GM18909 (cell line): Measurements from ENCODE around the gene ARPP21.

Experiments used
- ATAC-seq: cut with Tn5 transposase; IDR thresholded peaks from one replicate; pipeline ENCODE4 v1.9.1; 2021; ENCODE audit warnings: mild to moderate bottlenecking; ENCODE audit not compliant: unreplicated experiment, poor library complexity

ARPP21 gene

DNA sequence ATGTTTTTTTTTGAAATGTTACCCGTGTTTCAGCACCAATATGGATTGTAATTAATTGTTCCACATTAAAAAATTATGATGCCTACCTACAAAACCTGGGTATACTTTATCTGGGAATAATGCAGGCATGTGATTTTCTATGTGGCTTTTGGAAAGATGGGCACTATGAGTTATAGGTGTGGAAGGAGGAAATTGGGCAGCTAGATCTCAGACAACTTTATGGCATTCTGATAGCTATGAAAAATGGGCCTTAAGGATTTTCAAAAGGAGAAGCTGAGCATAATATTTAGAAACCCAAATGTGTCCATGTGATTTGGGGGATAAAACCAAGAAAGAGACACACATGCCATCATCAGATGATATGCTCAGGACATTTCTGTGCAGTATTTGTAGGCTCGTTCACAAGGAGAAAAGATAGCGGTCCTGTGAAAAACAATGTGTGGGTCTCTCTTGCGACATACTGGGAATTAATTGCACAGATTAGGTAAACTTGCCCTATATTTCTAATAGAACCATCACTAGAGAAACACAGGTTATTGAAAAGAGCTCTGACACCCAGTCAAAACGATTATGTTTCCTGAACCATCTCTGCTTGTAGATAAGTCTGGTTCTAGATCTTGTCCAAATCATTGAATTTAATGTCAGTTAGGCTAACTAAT is 35.3 kb downstream of the ARPP21 start:
- ATAC-seq = no peak

GRCh38 chr3:35675206-35675605 is 35.9 kb downstream of the ARPP21 start:
- no peak for ATAC-seq

DNA sequence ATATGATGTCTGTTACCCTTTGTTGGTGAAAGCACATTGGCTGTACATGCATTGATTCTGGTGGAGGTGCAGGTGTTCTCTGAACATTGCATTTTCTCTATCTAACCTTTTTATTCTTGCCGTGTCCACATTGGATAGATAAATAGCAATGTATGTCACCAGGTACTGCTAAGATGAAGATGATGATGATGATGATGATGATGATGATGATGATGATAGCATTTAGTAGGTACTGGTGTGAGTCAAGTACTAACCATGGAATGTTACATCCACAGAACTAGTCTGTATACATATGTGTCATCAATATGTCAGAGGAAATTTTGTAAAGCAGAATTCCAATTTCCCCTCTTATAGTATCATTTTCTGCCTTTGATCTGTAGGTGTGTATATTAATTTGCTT is 36.3 kb downstream of the ARPP21 start:
- no peak for ATAC-seq

DNA sequence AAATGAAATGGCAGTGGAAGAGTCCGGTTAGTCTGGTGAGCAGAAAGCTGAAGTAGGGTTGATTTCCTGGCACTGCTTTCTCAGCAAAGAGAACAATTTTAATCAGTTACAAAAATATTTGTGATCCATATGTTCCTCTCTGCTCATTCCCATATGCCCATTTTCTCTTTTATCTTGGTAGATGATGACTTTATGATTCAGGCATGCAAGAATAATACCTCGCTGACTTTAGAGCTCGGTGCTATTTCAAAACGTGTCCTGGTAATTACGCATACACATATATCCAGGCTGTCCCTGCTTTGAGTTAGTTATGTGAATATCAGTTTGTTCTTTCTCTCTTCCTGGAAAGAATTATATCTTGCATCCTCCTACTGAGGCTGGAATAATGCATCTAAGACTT is 38.5 kb downstream of the ARPP21 start:
- no peak for ATAC-seq

- ATAC-seq = no peak
Observed at GRCh38 chr3:35678643-35679161, 39.4 kb downstream of the ARPP21 start.

DNA sequence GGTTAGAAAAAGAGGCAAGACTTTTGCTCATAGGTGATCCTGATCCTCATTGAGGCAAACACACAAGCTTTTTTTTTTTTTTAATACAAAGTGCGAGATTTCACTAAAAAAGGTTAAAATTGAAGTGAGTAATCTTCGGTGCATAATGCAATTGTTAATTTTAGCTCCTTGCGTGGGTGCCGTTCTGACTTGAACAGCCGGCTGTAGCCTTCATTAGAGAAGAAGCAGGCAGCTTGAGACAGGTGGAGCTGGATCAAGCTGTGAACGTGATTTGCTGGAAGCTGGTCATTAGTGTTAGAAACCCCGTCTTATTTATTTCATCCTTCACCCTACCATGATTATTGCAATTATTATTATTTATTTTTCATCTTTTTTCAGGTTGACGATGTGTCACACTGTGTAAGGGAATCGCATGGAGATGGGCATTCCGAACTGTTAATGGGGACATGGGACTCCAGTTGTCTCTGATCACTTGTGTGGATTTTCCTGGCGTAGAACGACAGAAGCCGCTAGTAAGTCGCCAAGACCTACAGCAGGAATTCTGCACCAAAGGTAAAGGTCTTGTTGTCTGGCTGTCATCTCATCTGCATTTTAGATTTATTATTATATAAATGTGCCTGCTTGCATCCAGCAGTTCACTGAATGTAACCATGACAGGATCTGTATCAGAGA is 40.2 kb downstream of the ARPP21 start:
- ATAC-seq = no peak

DNA sequence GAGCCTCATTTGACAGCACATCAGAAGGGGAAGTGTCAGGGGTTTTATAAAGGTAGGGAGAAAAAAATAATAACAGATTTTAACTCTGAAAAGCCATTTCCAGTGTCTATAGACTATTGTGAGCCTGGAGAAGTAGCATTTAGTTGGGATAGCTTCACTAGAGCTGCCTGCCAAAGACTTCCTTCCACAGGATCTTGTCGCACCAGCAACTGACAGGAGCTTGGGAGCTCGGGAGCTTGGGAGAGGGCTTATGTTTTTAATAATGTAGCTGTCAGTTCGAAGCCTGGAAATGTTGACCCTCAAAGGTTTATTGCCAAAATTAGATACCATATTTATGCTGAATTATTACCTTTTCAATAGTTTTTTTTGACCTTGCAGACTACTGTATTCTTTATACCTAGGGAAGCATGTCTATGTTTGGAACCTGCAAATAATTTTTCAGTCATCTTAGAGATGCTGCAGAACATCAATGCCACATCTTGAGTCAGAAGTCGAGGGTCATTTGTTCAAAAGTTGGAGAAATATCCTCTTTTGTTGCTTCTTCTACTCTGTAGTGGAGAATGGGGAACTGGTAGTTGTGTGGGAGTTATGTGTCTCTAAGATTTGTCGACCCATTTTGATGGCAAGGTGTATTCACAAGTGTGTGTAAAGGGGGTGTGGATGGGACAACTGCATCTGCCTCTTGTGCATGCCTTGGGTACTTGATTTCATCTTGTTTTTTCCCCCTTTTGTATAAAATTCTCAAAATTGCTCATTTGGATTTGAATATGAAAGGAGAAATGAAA is 41.7 kb downstream of the ARPP21 start:
- ATAC-seq = no peak

DNA sequence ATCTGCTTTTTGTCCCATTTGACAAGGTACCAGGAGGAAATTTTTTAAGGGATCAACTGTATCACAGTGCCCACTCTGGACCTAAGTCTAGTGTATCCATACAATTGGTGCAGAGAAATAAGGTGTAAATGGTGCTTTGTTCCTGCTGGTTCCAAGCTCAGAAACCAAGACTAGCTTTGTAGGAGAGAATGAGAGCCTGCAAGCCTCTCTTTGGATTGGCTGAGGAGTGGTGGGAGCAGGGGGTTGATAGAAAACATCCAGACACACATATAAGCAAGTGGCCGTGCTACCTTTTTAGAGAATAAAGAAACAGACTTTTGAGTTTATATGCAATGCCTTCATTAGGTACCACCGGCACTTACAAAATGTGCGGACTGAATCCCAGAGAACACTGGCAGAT is 45.8 kb downstream of the ARPP21 start:
- no peak for ATAC-seq

GRCh38 chr3:35688826-35689225 is 49.5 kb downstream of the ARPP21 start:
- ATAC-seq = no peak

- ATAC-seq = no peak
Observed at GRCh38 chr3:35690271-35690670, 50.9 kb downstream of the ARPP21 start.

DNA sequence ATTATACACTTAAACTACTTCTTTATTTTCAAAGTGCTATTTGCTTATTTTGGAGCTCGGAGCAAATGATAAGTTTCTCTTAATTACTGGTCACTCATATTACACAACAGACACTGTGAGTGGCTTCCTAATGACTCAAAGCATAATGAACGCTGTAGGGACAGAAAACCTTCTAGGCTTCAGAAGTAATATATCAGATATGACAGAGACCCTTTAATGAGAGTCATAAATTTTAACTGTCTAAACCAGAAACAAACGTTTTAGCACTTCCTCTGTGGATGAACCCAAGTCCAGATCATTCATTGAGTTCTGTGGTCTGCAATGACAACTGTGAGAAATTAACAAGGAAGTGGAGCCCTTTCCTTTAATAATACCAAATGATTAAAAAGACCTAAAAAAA is 66.6 kb downstream of the ARPP21 start:
- no peak for ATAC-seq

DNA sequence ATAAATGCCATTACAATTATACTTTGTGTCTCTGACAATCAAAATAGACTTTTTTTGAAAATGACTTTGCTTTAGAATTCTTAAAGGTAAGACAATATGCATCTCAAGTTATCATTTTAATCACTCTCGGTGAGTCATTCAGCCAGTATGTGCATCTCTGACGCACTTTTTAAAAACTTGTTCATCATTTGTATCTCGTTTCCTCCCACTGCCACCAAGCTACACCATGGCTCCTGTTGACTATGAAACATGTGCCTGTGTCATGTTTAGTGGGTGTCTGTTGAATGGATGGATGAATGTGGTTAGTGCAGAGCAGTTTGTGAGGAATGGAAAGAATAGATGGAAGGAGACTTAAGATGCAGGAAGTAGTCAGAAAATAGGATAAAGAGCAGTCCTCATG is 68.6 kb downstream of the ARPP21 start:
- ATAC-seq = no peak

- no peak for ATAC-seq
Observed at GRCh38 chr3:35708394-35709271, 69.3 kb downstream of the ARPP21 start.

- ATAC-seq = no peak
Observed at GRCh38 chr3:35709691-35710090, 70.4 kb downstream of the ARPP21 start.

DNA sequence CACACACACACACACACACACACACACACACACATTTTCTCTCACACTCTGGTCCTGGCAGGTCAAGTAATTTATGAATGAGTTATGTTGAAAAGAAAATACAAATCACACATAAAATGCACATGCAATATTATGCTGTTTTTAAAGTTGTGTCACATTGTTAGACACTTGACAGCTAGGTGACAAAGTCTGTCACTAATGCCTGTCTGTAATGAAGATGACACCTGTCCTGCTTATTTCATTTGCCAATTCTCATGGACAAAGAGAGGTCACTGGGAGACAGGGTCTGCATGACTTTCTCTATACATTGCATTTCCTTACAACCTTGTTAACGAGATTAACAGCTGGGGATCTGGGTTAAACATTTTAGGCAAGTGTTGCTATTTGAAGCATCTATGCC is 71.2 kb downstream of the ARPP21 start:
- no peak for ATAC-seq

GRCh38 chr3:35718921-35719320 is 79.6 kb downstream of the ARPP21 start:
- no peak for ATAC-seq

GRCh38 chr3:35721628-35722027 is 82.3 kb downstream of the ARPP21 start:
- ATAC-seq = no peak

DNA sequence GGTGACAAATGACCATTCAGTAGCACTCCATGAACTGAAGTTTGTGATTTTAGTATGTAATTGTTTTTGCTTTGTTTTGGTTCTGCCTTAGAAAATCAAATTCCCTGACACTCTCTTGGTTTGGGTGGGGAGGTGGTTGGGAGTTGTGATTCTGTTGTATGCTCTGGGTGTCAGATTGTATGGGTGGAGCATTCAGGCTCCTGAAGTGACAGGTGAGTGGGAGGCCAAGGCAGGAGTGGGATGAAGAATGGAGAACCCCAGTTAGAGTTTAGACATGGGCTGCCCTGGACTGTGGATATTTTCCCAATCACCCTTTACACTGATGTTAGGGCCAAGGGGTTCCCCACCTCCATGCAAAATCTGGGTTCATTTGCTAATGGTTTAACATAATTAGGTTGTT is 83.6 kb downstream of the ARPP21 start:
- ATAC-seq = no peak

DNA sequence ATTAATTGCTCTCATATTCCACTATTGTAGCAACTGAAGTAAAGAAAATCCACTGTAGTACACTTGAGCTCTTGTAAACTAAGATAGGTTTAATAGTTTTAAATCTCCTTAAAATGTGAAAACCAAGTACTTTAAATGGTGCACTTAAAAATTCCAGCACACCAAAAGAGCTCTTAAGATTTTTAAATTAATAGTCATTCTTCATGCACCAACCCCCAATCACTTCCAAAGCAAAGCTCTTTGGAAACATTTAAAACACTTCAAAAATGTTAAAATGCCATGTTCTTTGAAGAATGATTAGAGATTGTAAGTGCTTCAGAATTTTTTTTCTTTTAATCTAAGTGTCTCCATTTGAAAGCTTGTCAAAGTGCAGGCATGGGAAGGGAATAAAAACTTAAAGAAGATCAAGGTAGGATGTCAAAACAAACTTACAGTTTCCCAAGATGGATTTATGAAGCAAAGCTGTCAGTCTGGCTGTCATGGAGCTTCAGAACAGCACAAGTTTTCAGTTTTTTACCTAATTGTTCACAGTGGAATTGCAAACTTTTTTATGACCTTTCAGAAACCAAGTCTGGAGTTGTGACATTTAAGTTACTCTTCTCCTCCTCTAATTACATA is 84.3 kb downstream of the ARPP21 start:
- no peak for ATAC-seq

GRCh38 chr3:35724106-35724505 is 84.8 kb downstream of the ARPP21 start:
- no peak for ATAC-seq
